ENCODE measurements around the gene SLC25A17.

SLC25A17 gene

DNA sequence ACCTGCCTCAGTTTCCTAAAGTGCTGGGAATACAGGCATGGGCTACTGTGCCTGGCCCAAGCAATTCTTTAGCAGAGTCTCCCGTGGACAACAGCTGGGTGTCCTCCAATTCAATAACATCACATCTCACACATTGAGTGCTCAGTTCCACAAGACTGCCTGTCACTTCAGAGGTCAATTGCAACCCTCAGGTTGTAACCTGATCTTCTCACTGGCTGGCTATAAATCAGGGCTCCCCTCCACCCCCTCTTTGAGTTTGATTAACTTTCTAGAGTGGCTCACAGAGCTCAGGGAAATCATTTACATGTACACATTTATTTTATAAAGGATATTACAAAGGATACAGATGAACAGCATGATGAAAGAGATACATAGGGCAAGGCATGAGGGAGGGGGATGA is 71.8 kb downstream of the SLC25A17 start:
- TF ChIP-seq, protein P1, sequence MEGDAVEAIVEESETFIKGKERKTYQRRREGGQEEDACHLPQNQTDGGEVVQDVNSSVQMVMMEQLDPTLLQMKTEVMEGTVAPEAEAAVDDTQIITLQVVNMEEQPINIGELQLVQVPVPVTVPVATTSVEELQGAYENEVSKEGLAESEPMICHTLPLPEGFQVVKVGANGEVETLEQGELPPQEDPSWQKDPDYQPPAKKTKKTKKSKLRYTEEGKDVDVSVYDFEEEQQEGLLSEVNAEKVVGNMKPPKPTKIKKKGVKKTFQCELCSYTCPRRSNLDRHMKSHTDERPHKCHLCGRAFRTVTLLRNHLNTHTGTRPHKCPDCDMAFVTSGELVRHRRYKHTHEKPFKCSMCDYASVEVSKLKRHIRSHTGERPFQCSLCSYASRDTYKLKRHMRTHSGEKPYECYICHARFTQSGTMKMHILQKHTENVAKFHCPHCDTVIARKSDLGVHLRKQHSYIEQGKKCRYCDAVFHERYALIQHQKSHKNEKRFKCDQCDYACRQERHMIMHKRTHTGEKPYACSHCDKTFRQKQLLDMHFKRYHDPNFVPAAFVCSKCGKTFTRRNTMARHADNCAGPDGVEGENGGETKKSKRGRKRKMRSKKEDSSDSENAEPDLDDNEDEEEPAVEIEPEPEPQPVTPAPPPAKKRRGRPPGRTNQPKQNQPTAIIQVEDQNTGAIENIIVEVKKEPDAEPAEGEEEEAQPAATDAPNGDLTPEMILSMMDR (IDR thresholded peaks at IDR 0.05): no peak

DNA sequence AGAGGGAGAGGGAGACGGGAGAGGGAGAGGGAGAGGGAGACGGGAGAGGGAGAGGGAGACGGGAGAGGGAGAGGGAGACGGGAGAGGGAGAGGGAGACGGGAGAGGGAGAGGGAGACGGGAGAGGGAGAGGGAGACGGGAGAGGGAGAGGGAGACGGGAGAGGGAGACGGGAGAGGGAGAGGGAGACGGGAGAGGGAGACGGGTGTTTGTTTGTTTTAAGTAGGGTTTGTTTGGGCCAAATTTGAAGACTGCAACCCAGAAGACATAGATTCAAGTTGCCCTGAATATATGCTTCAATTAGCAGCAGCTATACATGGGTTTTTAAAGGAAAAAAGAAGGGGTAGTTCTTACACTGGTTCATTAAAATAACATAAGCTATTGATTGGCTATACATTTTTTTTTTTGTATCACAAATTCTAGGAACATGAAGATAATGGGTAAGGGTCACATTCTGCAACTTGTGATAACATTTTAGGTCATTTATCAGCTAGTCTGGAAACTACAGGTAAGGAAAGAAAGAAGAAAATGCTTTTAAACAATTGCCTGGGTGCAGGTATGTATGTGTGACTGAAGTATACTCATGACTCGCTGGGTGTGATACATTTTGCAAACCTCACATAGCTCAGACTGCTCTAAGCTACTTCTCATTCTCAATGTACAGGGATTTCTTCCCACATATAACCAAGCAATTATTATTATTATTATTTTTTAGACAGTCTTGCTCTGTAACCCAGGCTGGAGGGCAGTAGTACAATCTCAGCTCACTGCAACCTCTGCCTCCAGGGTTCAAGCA is 72.5 kb downstream of the SLC25A17 start:
- TF ChIP-seq, protein P1 (IDR thresholded peaks at IDR 0.05): no peak

DNA sequence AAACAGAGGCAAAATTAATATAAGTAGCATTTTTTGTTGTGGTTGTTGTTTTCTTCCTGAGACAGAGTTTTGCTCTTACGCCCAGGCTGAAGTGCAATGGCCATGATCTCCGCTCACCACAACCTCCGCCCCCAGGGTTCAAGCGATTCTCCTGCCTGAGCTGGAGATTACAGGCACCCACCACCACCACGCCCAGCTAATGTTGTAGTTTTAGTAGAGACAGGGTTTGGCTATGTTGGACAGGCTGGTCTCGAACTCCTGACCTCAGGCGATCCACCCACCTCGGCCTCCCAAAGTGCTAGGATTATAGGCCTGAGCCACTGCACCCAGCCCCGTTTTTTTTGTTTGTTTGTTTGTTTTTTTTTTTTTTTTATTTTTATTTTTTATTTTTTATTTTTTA is 75.4 kb downstream of the SLC25A17 start:
- TF ChIP-seq, protein P1 (IDR thresholded peaks at IDR 0.05): no peak

DNA sequence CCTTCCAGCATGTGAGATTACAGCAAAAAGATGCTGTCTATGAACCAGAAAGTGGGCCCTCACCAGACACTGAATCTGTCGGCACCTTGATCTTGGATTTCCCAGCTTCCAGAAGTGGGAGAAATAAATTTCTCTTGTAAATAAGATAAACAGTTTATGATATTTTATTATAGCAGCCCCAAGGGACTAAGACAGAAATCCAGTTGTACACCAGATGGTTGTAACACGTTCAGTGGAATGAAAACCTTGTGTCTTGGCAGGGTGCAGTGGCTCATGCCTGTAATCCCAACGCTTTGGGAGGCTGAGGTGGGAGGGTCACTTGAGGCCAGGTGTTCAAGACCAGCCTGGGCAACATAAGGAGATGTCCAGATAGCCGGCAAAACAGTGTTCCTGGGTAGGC is 78.0 kb downstream of the SLC25A17 start:
- TF ChIP-seq, protein P1 (IDR thresholded peaks at IDR 0.05): no peak

DNA sequence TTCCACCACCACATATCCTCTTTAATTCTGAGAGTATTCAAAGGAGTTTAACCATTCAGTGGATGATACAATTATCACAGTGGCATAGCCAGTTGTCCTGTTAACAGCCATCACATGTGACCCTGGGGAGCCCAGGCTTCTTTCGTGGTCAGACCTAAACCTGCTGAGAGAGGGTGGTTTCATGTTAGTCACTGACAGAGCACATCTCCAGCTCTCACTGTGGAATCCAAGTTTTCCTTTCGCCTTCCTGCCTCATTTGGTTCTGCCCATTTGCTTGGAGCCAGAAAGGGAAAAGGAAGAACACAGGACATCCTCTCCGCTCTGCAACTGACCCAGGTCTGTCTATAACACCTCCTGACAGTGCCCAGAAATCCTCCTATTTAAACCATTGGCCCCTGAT is 79.4 kb downstream of the SLC25A17 start:
- TF ChIP-seq, protein P1 (IDR thresholded peaks at IDR 0.05): no peak

DNA sequence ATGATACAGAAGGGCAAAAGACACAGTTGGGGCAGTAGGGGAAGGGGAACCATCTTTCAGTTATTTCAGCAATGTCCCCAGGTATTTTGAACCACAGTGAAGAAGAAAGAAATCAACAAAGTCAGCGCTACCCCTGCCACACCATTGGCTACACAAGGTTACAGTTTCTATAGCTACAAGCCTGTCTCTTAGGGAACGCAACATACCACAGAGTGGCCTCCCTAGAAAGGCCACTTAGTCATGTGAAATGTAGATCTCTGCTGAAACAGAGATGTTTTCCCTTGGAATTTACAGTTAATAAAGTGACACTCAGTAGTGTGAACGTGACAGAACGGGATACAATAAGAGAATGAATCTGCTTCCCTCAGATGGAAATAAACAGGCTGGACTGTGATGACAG is 85.2 kb downstream of the SLC25A17 start:
- TF ChIP-seq, protein P1 (IDR thresholded peaks at IDR 0.05): no peak

DNA sequence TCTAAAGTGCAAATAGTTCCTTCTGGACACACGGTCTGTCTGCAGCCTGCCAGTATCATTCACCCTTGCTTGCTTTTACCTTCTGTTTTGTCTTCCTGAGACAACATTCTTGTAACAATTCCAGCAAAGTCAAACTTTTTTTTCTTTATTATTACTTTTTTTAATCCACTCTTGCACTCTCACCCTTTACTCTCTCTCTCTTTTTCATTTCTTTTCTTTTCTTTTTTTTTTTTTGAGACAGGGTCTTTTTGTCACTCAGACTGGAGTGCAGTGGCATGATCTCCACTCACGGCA is 86.2 kb downstream of the SLC25A17 start:
- TF ChIP-seq, protein P1 (IDR thresholded peaks at IDR 0.05): no peak

DNA sequence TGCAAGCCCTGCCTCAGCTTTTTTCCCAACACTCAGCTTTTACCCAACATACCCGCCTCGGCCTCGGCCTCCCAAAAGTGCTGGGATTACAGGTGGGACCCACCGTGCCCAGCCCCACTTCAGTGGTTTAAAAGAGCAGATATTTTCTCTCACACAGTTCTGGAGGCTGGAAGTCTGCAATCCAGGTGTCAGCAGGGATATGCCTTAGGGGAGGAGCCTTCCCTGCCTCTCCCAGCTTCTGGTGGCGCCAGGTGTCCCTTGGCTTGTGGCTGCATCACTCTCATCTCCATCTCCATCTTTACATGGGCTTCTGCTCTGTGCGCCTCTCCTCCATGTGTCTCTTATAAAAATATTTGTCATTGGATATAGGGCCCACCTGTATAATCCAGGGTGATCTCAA is 89.9 kb downstream of the SLC25A17 start:
- TF ChIP-seq, protein P1 (IDR thresholded peaks at IDR 0.05): no peak
